Loucy (cell line): Measurements from ENCODE around the gene RAB38.

ENCODE experiments used
- H2AFZ ChIP-seq: fragments of 200-600 bp; sonication (generic); 2 replicates; pipeline ENCODE4 v1.6.0; 2016; ENCODE audit warnings: antibody characterized with exemption, mild to moderate bottlenecking, low read length, moderate library complexity
- H3F3A ChIP-seq: fragments of 200-600 bp; 2 replicates; pipeline ENCODE4 v1.6.0; 2016; ENCODE audit warnings: antibody characterized with exemption, low read depth, mild to moderate bottlenecking
- H3K27me3 ChIP-seq: fragments of 200-600 bp; sonication (generic); 2 replicates; pipeline ENCODE4 v1.6.1; 2014; ENCODE audit warnings: low read length, mild to moderate bottlenecking; ENCODE audit not compliant: insufficient read depth, poor library complexity, severe bottlenecking
- H3K36me3 ChIP-seq: fragments of 200-600 bp; sonication (generic); 2 replicates; pipeline ENCODE4 v1.6.1; 2016; ENCODE audit warnings: low read length; ENCODE audit not compliant: insufficient read depth
- H3K4me1 ChIP-seq: fragments of 200-600 bp; sonication (generic); 2 replicates; pipeline ENCODE4 v1.5.1; 2014; ENCODE audit warnings: low read length, mild to moderate bottlenecking; ENCODE audit not compliant: insufficient read depth, poor library complexity, severe bottlenecking
- H3K4me2 ChIP-seq: fragments of 200-600 bp; sonication (generic); 2 replicates; pipeline ENCODE4 v1.6.0; 2014; ENCODE audit warnings: antibody characterized with exemption, low read length, low read depth, mild to moderate bottlenecking; ENCODE audit not compliant: poor library complexity, severe bottlenecking
- H3K4me3 ChIP-seq: fragments of 200-600 bp; sonication (generic); 2 replicates; pipeline ENCODE4 v1.5.1; 2014; ENCODE audit warnings: low read length, mild to moderate bottlenecking, mixed read lengths; ENCODE audit not compliant: poor library complexity, severe bottlenecking
- H3K79me2 ChIP-seq: fragments of 200-600 bp; sonication (generic); 2 replicates; pipeline ENCODE4 v1.6.1; 2014; ENCODE audit warnings: low read length; ENCODE audit not compliant: insufficient read depth
- H3K9ac ChIP-seq: fragments of 200-600 bp; sonication (generic); 2 replicates; pipeline ENCODE4 v1.6.0; 2014; ENCODE audit warnings: mild to moderate bottlenecking, low read depth, low read length, moderate library complexity; ENCODE audit not compliant: poor library complexity, severe bottlenecking
- H3K9me2 ChIP-seq: fragments of 200-600 bp; sonication (generic); replicated peaks from 2 replicates; pipeline ENCODE4 v1.6.1; 2016; ENCODE audit warnings: low read depth, low read length, mixed read lengths
- H3K9me3 ChIP-seq: fragments of 200-600 bp; sonication (generic); 2 replicates; pipeline ENCODE4 v1.6.1; 2014; ENCODE audit warnings: mild to moderate bottlenecking, antibody characterized with exemption, low read length, low read depth; ENCODE audit not compliant: insufficient read depth
- H4K20me1 ChIP-seq: fragments of 200-600 bp; sonication (generic); 2 replicates; pipeline ENCODE4 v1.6.0; 2014; ENCODE audit warnings: antibody characterized with exemption, low read length, mild to moderate bottlenecking; ENCODE audit not compliant: insufficient read depth, poor library complexity, severe bottlenecking
- CTCF ChIP-seq: fragments of 200-600 bp; sonication (generic); conservative IDR thresholded peaks from 2 replicates; pipeline ENCODE4 v1.5.1; 2014; ENCODE audit warnings: mild to moderate bottlenecking, antibody characterized with exemption, low read length
- EZH2phosphoT487 ChIP-seq: fragments of 200-600 bp; IDR thresholded peaks from 2 replicates; pipeline ENCODE4 v1.6.1; 2018; ENCODE audit warnings: antibody characterized with exemption, mild to moderate bottlenecking, moderate library complexity, borderline replicate concordance

Gene RAB38

GRCh38 chr11:88131764-88132470, 43.3 kb downstream of the RAB38 start:
- Histone ChIP-seq H3K27me3 (no peaks in the 10 kb centered on the region), H3K9ac (no peak overlapping the region), H3K4me1 (no peaks in the 10 kb centered on the region), H3K36me3 (no peaks in the 10 kb centered on the region), H3K4me2 (no peak overlapping the region), H4K20me1 (no peaks in the 10 kb centered on the region), H3F3A (no peaks in the 10 kb centered on the region), H3K9me3 (no peaks in the 10 kb centered on the region; the same call in 1 of the 2 replicates), H3K9me2 (no peaks in the 10 kb centered on the region), H3K79me2 (no peaks in the 10 kb centered on the region), H2AFZ (peak overlapping the region; percentile 64; the same call in 1 of the 2 replicates), H3K4me3 (no peak overlapping the region)
- TF ChIP-seq EZH2phosphoT487 (no peak), CTCF (no peak)

GRCh38 chr11:88122956-88123355, 52.3 kb downstream of the RAB38 start:
- Histone ChIP-seq H3K9me3 (no peaks in the 10 kb centered on the region), H4K20me1 (no peaks in the 10 kb centered on the region), H3K36me3 (no peaks in the 10 kb centered on the region), H3K9me2 (no peaks in the 10 kb centered on the region), H3K4me2 (no peak overlapping the region), H3K4me1 (no peaks in the 10 kb centered on the region), H3K9ac (no peak overlapping the region), H2AFZ (no peak overlapping the region), H3F3A (no peaks in the 10 kb centered on the region), H3K27me3 (no peaks in the 10 kb centered on the region), H3K4me3 (no peak overlapping the region), H3K79me2 (no peaks in the 10 kb centered on the region)
- no peak for TF ChIP-seq CTCF
- TF ChIP-seq EZH2phosphoT487, result no peak

- no peaks in the 10 kb centered on the region for H3K79me2 ChIP-seq
- H2AFZ ChIP-seq, result no peak overlapping the region
- no peak overlapping the region for H3K9ac ChIP-seq
- no peaks in the 10 kb centered on the region for H4K20me1 ChIP-seq
- no peaks in the 10 kb centered on the region for H3K9me2 ChIP-seq
- peaks cover 6% of the 10 kb centered on the region for H3K4me1 ChIP-seq
- H3K9me3 ChIP-seq, result no peaks in the 10 kb centered on the region
- no peaks in the 10 kb centered on the region for H3K27me3 ChIP-seq
- H3K4me2 ChIP-seq, result no peak overlapping the region
- H3K36me3 ChIP-seq, result no peaks in the 10 kb centered on the region
- H3F3A ChIP-seq, result no peaks in the 10 kb centered on the region
- no peak overlapping the region for H3K4me3 ChIP-seq
- TF ChIP-seq EZH2phosphoT487 (no peak), CTCF (no peak)
These were observed 55.7 kb downstream of the RAB38 start for GRCh38 chr11:88119561-88119960.
